Measurements from ENCODE around the gene OR56A4.

DNA sequence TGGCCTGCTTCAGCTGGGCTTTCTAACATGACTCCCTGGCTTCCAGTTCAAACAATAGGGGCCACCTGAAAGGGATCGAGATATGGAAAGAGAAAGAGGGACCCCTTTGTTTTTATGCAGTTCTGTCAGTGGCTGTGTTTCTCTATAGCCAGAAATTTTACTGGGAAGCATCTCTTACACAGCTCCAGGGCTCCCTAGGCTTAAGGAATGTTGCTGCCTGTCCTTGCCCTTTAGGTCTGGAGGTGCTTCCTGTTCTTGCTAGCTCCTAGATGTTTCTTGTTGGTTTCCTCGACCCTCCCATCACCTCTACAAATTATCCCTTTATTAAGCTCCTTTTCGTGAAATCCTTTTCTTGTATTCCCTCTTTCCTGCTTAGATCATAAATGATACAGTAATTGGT, 45.6 kb upstream of the OR56A4 start:
- TF ChIP-seq FOXK2 (IDR thresholded peaks at IDR 0.05): no peak
- TF ChIP-seq FOXM1 (IDR thresholded peaks at IDR 0.05; ENCODE audit: borderline replicate concordance): no peak
- TF ChIP-seq SP1 (IDR thresholded peaks at IDR 0.05): no peak
- no peak for TF ChIP-seq BHLHE40 (IDR thresholded peaks at IDR 0.05; ENCODE audit: borderline replicate concordance)
- no peak for TF ChIP-seq ZNF384 (IDR thresholded peaks at IDR 0.05)
- TF ChIP-seq CTBP1 (IDR thresholded peaks at IDR 0.05; ENCODE audit: borderline replicate concordance): no peak
- no peak for TF ChIP-seq NFRKB (IDR thresholded peaks at IDR 0.05)
- no peak for TF ChIP-seq TARDBP (IDR thresholded peaks at IDR 0.05)
- TF ChIP-seq L3MBTL2 (conservative IDR thresholded peaks at IDR 0.05): no peak
- TF ChIP-seq ARNT (IDR thresholded peaks at IDR 0.05): no peak
- TF ChIP-seq SUZ12 (IDR thresholded peaks at IDR 0.05): no peak
